GM23338 (cell line): Measurements from ENCODE around the gene ATG9A. TPM values are rescaled to one million over a fixed set of nuclear protein-coding genes. Genes with fewer than 3 reads are reported as not detected.

ENCODE experiments used
- ATAC-seq: fragments of 200-7000 bp; cut with Tn5 transposase; 3 replicates; pipeline ENCODE4 v1.9.1; 2020
- DNase-seq: peaks from one replicate; pipeline ENCODE4 v3.0.0-alpha.2; 2015; ENCODE audit warnings: low spot score
- H2AFZ ChIP-seq: fragments of 200-600 bp; sonication (generic); 2 replicates; pipeline ENCODE4 v1.8.0; 2016; ENCODE audit warnings: antibody characterized with exemption, mild to moderate bottlenecking, moderate library complexity
- H3F3A ChIP-seq: fragments of 200-600 bp; sonication (generic); replicated peaks from 2 replicates; pipeline ENCODE4 v1.8.0; 2017; ENCODE audit warnings: antibody characterized with exemption, mixed run types, low read depth
- H3K27ac ChIP-seq: fragments of 200-600 bp; sonication (generic); 2 replicates; pipeline ENCODE4 v1.6.1; 2016; ENCODE audit warnings: low read depth
- H3K27me3 ChIP-seq: fragments of 200-600 bp; sonication (generic); 2 replicates; pipeline ENCODE4 v1.8.0; 2016; ENCODE audit warnings: mild to moderate bottlenecking, mixed run types, moderate library complexity; ENCODE audit not compliant: insufficient read depth
- H3K36me3 ChIP-seq: fragments of 200-600 bp; sonication (generic); 2 replicates; pipeline ENCODE4 v1.8.0; 2016; ENCODE audit warnings: mild to moderate bottlenecking; ENCODE audit not compliant: insufficient read depth
- H3K4me1 ChIP-seq: fragments of 200-600 bp; sonication (generic); 2 replicates; pipeline ENCODE4 v1.8.0; 2016; ENCODE audit warnings: mild to moderate bottlenecking, moderate library complexity; ENCODE audit not compliant: insufficient read depth
- H3K4me2 ChIP-seq: fragments of 200-600 bp; sonication (generic); 2 replicates; pipeline ENCODE4 v1.7.1; 2017; ENCODE audit warnings: mixed run types
- H3K4me3 ChIP-seq: fragments of 200-600 bp; sonication (generic); 2 replicates; pipeline ENCODE4 v1.6.1; 2016; ENCODE audit warnings: mixed run types
- H3K79me2 ChIP-seq: fragments of 200-600 bp; sonication (generic); replicated peaks from 2 replicates; pipeline ENCODE4 v1.8.0; 2017; ENCODE audit warnings: mild to moderate bottlenecking; ENCODE audit not compliant: insufficient read depth
- H3K9me2 ChIP-seq: fragments of 200-600 bp; sonication (generic); 2 replicates; pipeline ENCODE4 v1.8.0; 2017; ENCODE audit not compliant: insufficient read depth
- H4K20me1 ChIP-seq: fragments of 200-600 bp; sonication (generic); replicated peaks from 2 replicates; pipeline ENCODE4 v1.8.0; 2017; ENCODE audit warnings: mild to moderate bottlenecking; ENCODE audit not compliant: insufficient read depth
- H3K27ac Mint-ChIP-seq: 2 replicates; pipeline ENCODE4 v1.8.0; 2020; ENCODE audit warnings: inconsistent platforms, mild to moderate bottlenecking, moderate library complexity, mixed read lengths
- H3K27me3 Mint-ChIP-seq: 3 replicates; pipeline ENCODE4 v1.8.0; 2022; ENCODE audit warnings: low read depth, mild to moderate bottlenecking, moderate library complexity, mixed read lengths, inconsistent platforms; ENCODE audit not compliant: insufficient read depth, poor library complexity
- H3K36me3 Mint-ChIP-seq: 3 replicates; pipeline ENCODE4 v1.8.0; 2021; ENCODE audit warnings: low read depth, mild to moderate bottlenecking, inconsistent platforms, moderate library complexity, mixed read lengths
- H3K4me1 Mint-ChIP-seq: 3 replicates; pipeline ENCODE4 v1.8.0; 2020; ENCODE audit warnings: mild to moderate bottlenecking, inconsistent platforms, mixed read lengths
- H3K4me3 Mint-ChIP-seq: 3 replicates; pipeline ENCODE4 v1.8.0; 2021; ENCODE audit warnings: moderate library complexity, mild to moderate bottlenecking, inconsistent platforms, mixed read lengths
- H3K9me3 Mint-ChIP-seq: 3 replicates; pipeline ENCODE4 v1.8.0; 2020; ENCODE audit warnings: moderate library complexity, mild to moderate bottlenecking, inconsistent platforms, mixed read lengths
- ETS1 ChIP-seq: IDR thresholded peaks from 2 replicates; pipeline ENCODE4 v1.6.1; 2016; ENCODE audit warnings: antibody characterized with exemption
- EZH2 ChIP-seq: fragments of 200-600 bp; sonication (generic); IDR thresholded peaks from one replicate; pipeline ENCODE4 v1.8.0; 2017; ENCODE audit warnings: antibody characterized with exemption, mild to moderate bottlenecking, low read depth; ENCODE audit not compliant: unreplicated experiment
- EZH2phosphoT487 ChIP-seq: fragments of 200-600 bp; sonication (generic); IDR thresholded peaks from one replicate; pipeline ENCODE4 v1.8.1; 2018; ENCODE audit warnings: antibody characterized with exemption; ENCODE audit not compliant: unreplicated experiment
- NANOG ChIP-seq: IDR thresholded peaks from 2 replicates; pipeline ENCODE4 v1.6.1; 2016; ENCODE audit warnings: antibody characterized with exemption, borderline replicate concordance
- REST ChIP-seq: IDR thresholded peaks from one replicate; pipeline ENCODE4 v1.6.1; 2018; ENCODE audit warnings: antibody characterized with exemption; ENCODE audit not compliant: unreplicated experiment
- ZNF331 ChIP-seq: fragments of 250-450 bp; sonication (Bioruptor Pico); IDR thresholded peaks from 2 replicates; pipeline ENCODE4 v1.5.0; 2020; ENCODE audit warnings: low read depth, mild to moderate bottlenecking, moderate library complexity
- polyA plus RNA-seq: library from polyadenylated mRNA; unstranded; fragments of >200 nt; fragmentation: Nextera tagmentation; extraction: Ambion mirVana; gene quantifications from 2 replicates; pipeline ENCODE4 v1.2.1, GENCODE V29; 2016
- total RNA-seq: library from RNA; depleted of rRNA; stranded (reverse); fragments of >200 nt; shearing (Covaris generic); gene quantifications from 2 replicates; pipeline ENCODE4 v1.2.3, GENCODE V29; 2014
- TF ChIP-seq, protein P1 (sequence below), 2 experiments: fragments of 200-600 bp in 1 of 2; sonication (generic) in 1 of 2; conservative IDR thresholded peaks; 2 replicates each; pipeline versions ENCODE4 v1.5.1 to v1.6.1; 2016 to 2017; ENCODE audit warnings: antibody characterized with exemption in 2 of 2, low read depth in 2 of 2, mild to moderate bottlenecking in 2 of 2, moderate library complexity in 1 of 2

The ATG9A gene
- total and polyA plus RNA-seq, 2 experiments from 2014 or later = 20.7 to 54.2 TPM

GRCh38 chr2:219249203-219249980 lies 20.0 kb upstream of the ATG9A start:
- ATAC-seq (no peak), DNase-seq (peak; percentile 14)
- Mint-ChIP-seq H3K36me3 (peaks cover 44% of the 10 kb centered on the region), H3K4me1 (peaks cover 47% of the 10 kb centered on the region), H3K4me3 (peak overlapping the region; percentile 18; the same call in 1 of the 3 replicates), H3K27ac (peak overlapping the region; percentile 75), H3K27me3 (peaks cover 24% of the 10 kb centered on the region), H3K9me3 (no peaks in the 10 kb centered on the region)
- TF ChIP-seq EZH2 (no peak), ETS1 (no peak), REST (no peak), EZH2phosphoT487 (no peak)
- H3K4me2 ChIP-seq = no peak overlapping the region
- peak overlapping the region; percentile 32; the same call in 1 of the 2 replicates for H3K27ac ChIP-seq
- H3K9me2 ChIP-seq = no peaks in the 10 kb centered on the region
- H3K4me1 ChIP-seq = peaks cover 15% of the 10 kb centered on the region
- H3K27me3 ChIP-seq = peaks cover 20% of the 10 kb centered on the region
- H3K36me3 ChIP-seq = peaks cover 3% of the 10 kb centered on the region; the same call in 1 of the 2 replicates
- no peak overlapping the region for H2AFZ ChIP-seq
- H4K20me1 ChIP-seq = no peaks in the 10 kb centered on the region
- H3K4me3 ChIP-seq = no peak overlapping the region
- no peaks in the 10 kb centered on the region for H3F3A ChIP-seq
- H3K79me2 ChIP-seq = 0 out of 2 replicates have a peak, but pooled peaks cover 4% of the 10 kb centered on the region

GRCh38 chr2:219248845-219249202 lies 19.4 kb upstream of the ATG9A start:
- H3K4me3 Mint-ChIP-seq = no peak overlapping the region; the same call in 2 of the 3 replicates
- no peak for DNase-seq
- no peak for ATAC-seq
- Histone ChIP-seq H3K9me2 (no peaks in the 10 kb centered on the region), H4K20me1 (no peaks in the 10 kb centered on the region), H3K4me1 (peaks cover 15% of the 10 kb centered on the region), H3K4me3 (no peak overlapping the region), H3K27ac (peak overlapping the region; percentile 32; the same call in 1 of the 2 replicates), H3K27me3 (peaks cover 15% of the 10 kb centered on the region; the same call in 1 of the 2 replicates), H2AFZ (no peak overlapping the region), H3F3A (no peaks in the 10 kb centered on the region), H3K36me3 (peaks cover 3% of the 10 kb centered on the region; the same call in 1 of the 2 replicates), H3K4me2 (no peak overlapping the region), H3K79me2 (0 out of 2 replicates have a peak, but pooled peaks cover 4% of the 10 kb centered on the region)
- H3K9me3 Mint-ChIP-seq = no peaks in the 10 kb centered on the region
- H3K4me1 Mint-ChIP-seq = peaks cover 47% of the 10 kb centered on the region
- H3K36me3 Mint-ChIP-seq = peaks cover 44% of the 10 kb centered on the region
- peak overlapping the region; percentile 75; the same call in 1 of the 2 replicates for H3K27ac Mint-ChIP-seq
- peaks cover 22% of the 10 kb centered on the region for H3K27me3 Mint-ChIP-seq
- no peak for TF ChIP-seq ZNF331 (CRISPR knock-in tag)
- no peak for TF ChIP-seq EZH2phosphoT487
- TF ChIP-seq, protein P1, sequence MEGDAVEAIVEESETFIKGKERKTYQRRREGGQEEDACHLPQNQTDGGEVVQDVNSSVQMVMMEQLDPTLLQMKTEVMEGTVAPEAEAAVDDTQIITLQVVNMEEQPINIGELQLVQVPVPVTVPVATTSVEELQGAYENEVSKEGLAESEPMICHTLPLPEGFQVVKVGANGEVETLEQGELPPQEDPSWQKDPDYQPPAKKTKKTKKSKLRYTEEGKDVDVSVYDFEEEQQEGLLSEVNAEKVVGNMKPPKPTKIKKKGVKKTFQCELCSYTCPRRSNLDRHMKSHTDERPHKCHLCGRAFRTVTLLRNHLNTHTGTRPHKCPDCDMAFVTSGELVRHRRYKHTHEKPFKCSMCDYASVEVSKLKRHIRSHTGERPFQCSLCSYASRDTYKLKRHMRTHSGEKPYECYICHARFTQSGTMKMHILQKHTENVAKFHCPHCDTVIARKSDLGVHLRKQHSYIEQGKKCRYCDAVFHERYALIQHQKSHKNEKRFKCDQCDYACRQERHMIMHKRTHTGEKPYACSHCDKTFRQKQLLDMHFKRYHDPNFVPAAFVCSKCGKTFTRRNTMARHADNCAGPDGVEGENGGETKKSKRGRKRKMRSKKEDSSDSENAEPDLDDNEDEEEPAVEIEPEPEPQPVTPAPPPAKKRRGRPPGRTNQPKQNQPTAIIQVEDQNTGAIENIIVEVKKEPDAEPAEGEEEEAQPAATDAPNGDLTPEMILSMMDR (conservative IDR thresholded peaks at IDR 0.05; ENCODE audit: low read depth in 2 of 2) = no peak
- no peak for TF ChIP-seq NANOG
